Esophagus muscularis mucosa (tissue), 4 donors: ENCODE measurements around the gene LCE1C. TPM values are rescaled to one million over a fixed set of nuclear protein-coding genes. Genes with fewer than 3 reads are reported as not detected.

ENCODE experiments used
- DNase-seq: peaks from one replicate; pipeline ENCODE4 v3.0.0-alpha.2; 2017; ENCODE audit errors: extremely low spot score
- H3K27ac ChIP-seq, 4 donors: fragments of 200-600 bp; sonication (generic); replicated peaks in 1 of 4; 1 replicate in 3 of 4; 2 replicates in 1 of 4; pipeline ENCODE4 v1.5.1; 2016 to 2019; ENCODE audit warnings: mild to moderate bottlenecking in 1 of 4
- H3K27me3 ChIP-seq, 4 donors: fragments of 200-600 bp; sonication (generic); one replicate each; pipeline versions ENCODE4 v1.5.1 to v1.6.0; 2016 to 2019
- H3K36me3 ChIP-seq, 4 donors: fragments of 200-600 bp; sonication (generic); one replicate each; pipeline ENCODE4 v1.5.1; 2016 to 2019
- H3K4me1 ChIP-seq, 4 donors: fragments of 200-600 bp; sonication (generic); one replicate each; pipeline ENCODE4 v1.5.1; 2016 to 2019
- H3K4me3 ChIP-seq, 4 donors: fragments of 200-600 bp; sonication (generic); 1 replicate in 2 of 4; 2 replicates in 2 of 4; pipeline ENCODE4 v1.5.1; 2016 to 2019; ENCODE audit warnings: mild to moderate bottlenecking in 4 of 4, moderate library complexity in 1 of 4
- H3K9me3 ChIP-seq, 4 donors: fragments of 200-600 bp; sonication (generic); 1 replicate in 3 of 4; 2 replicates in 1 of 4; pipeline ENCODE4 v1.5.1; 2016 to 2019
- CTCF ChIP-seq, 3 experiments: fragments of 200-600 bp in 2 of 3; fragments of 450-650 bp in 1 of 3; sonication (generic) in 2 of 3; IDR thresholded peaks; one replicate each; pipeline ENCODE4 v1.5.1; 2017 to 2019; ENCODE audit warnings: antibody characterized with exemption in 3 of 3, mild to moderate bottlenecking in 2 of 3, moderate library complexity in 1 of 3
- EP300 ChIP-seq: sonication (generic); formaldehyde crosslinking; IDR thresholded peaks from one replicate; pipeline ENCODE4 v1.6.1; 2017; ENCODE audit warnings: antibody characterized with exemption
- POLR2A ChIP-seq: fragments of 450-650 bp; IDR thresholded peaks from one replicate; pipeline ENCODE4 v1.6.1; 2017; ENCODE audit warnings: antibody characterized with exemption, moderate library complexity, mild to moderate bottlenecking, low read depth
- POLR2AphosphoS5 ChIP-seq, 2 donors: sonication (generic); formaldehyde crosslinking; IDR thresholded peaks; one replicate each; pipeline ENCODE4 v1.6.1; 2017; ENCODE audit warnings: antibody characterized with exemption in 2 of 2
- WGBS: methylation state at CpG from one replicate; pipeline ENCODE4 v1.1.5; 2018; 5-methylcytosine and 5-hydroxymethylcytosine counted together
- intact Hi-C: fragments of 100-400 bp; cut with DNase I; formaldehyde crosslinking; loops from one replicate; pipeline ENCODE4 v1.15.1; 2023
- total RNA-seq, 4 donors: library from RNA; depleted of rRNA; stranded (reverse); fragments of >200 nt; gene quantifications; one replicate each; pipeline versions ENCODE4 v1.1.0 to v1.2.1, GENCODE V29; 2016

LCE1C gene
- total RNA-seq, 4 donors from 2014 or later: not detected

DNA sequence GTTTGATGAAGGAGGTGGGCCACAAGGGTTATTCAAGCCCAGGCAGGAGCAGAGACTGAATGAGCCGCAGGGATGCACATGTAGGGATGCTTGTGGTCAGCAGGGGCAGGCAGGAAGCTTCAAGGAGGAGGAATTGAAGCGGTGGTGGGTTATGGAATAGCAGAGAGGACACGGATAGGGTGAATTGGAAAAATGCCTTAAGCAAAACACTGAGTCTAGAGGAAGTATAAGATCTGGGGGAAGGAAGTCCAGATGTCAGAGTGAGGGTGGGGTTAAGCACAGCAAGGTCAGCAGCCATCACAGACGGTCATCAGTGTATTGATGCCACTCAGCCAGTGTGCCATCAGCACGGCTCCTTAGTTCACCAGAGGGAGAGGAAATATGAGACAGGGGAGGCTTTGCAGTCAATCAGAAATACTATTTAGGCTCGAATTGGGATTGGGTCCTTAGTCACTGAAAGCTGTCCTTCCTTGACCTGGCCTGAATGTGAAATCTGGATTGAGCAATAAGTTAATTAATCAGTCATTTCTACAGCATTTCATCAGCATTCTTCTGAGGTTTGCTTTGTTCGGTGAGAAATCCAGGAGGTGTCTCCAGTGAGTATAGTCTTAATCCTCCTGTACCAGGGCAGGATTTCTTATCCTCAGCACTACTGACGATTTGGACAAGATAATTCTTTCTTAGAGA lies 37.5 kb downstream of the LCE1C start:
- H3K4me3 ChIP-seq: no peak overlapping the region
- no peak overlapping the region for H3K27ac ChIP-seq
- TF ChIP-seq POLR2AphosphoS5 (IDR thresholded peaks at IDR 0.05) (no peak), POLR2A (no peak), EP300 (no peak), CTCF (IDR thresholded peaks at IDR 0.05) (no peak)
- intact Hi-C loops: no loop called here
- no peaks in the 10 kb centered on the region for H3K27me3 ChIP-seq
- no peaks in the 10 kb centered on the region for H3K4me1 ChIP-seq
- DNase-seq: no peak
- H3K36me3 ChIP-seq: no peaks in the 10 kb centered on the region
- no peaks in the 10 kb centered on the region for H3K9me3 ChIP-seq
- WGBS: 68% methylated on average over 8 of the region's 8 CpGs

DNA sequence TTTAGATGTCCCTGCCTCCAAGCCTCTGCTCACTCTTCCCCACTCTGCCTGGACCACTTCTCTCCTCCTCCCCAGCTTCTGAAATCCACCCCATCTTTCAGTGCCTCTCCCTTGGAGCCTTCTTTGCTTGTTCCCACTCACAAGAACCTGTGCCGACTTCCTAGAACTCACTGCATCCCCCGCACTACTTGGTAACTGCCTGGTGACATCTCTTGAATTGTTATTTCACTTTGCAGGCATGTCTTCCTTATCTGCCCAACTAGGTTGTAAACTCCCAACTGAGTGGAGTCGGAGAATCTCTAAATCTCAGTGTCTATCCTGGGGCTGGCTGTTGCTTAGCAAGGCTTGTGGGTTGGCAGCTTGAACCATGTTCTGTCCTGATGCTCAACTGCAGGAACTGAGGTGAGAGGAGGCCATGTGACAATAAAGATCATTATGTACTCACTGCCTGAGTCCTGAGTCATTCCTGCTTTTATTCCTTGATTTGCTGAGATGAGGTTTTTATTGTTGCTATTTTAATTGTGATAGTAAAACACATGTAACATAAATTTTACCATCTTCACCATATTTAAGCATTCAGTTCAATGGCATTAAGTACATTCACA lies 44.7 kb downstream of the LCE1C start:
- no peaks in the 10 kb centered on the region for H3K4me1 ChIP-seq
- DNase-seq: no peak
- no peaks in the 10 kb centered on the region for H3K27me3 ChIP-seq
- 82% methylated on average over 3 of the region's 3 CpGs for WGBS
- H3K9me3 ChIP-seq: no peaks in the 10 kb centered on the region
- H3K36me3 ChIP-seq: no peaks in the 10 kb centered on the region
- intact Hi-C loops: no loop called here
- TF ChIP-seq CTCF (IDR thresholded peaks at IDR 0.05) (no peak), EP300 (no peak), POLR2AphosphoS5 (IDR thresholded peaks at IDR 0.05) (no peak), POLR2A (no peak)
- no peak overlapping the region for H3K4me3 ChIP-seq
- no peak overlapping the region for H3K27ac ChIP-seq

DNA sequence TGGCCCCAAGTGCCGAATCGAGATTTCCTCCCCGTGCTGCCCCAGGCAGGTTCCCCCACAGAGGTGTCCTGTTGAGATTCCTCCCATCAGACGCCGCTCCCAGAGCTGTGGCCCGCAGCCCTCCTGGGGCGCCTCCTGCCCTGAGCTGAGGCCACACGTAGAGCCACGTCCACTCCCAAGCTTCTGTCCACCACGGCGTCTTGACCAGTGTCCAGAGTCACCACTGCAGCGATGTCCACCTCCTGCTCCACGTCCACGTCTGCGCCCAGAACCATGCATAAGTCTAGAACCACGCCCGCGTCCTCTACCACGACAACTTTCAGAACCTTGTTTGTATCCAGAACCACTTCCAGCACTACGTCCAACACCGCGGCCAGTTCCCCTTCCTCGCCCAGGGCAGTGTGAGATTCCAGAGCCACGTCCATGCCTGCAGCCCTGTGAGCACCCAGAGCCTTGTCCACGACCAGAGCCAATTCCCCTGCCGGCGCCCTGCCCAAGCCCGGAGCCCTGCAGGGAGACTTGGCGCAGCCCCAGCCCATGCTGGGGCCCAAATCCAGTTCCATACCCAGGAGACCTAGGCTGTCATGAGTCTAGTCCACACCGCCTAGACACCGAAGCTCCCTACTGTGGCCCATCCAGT lies 45.8 kb downstream of the LCE1C start:
- H3K4me3 ChIP-seq: no peak overlapping the region
- TF ChIP-seq EP300: no peak
- TF ChIP-seq CTCF (IDR thresholded peaks at IDR 0.05): no peak
- TF ChIP-seq POLR2AphosphoS5 (IDR thresholded peaks at IDR 0.05): no peak
- TF ChIP-seq POLR2A: no peak
- intact Hi-C loops: no loop called here
- DNase-seq: no peak
- WGBS: 96% methylated on average over 26 of the region's 31 CpGs
- H3K36me3 ChIP-seq: no peaks in the 10 kb centered on the region
- H3K27ac ChIP-seq: no peak overlapping the region
- no peaks in the 10 kb centered on the region for H3K4me1 ChIP-seq
- H3K9me3 ChIP-seq: no peaks in the 10 kb centered on the region
- H3K27me3 ChIP-seq: no peaks in the 10 kb centered on the region

GRCh38 chr1:152759453-152760173 lies 46.8 kb downstream of the LCE1C start:
- no peaks in the 10 kb centered on the region for H3K36me3 ChIP-seq
- no peaks in the 10 kb centered on the region for H3K9me3 ChIP-seq
- intact Hi-C loops: no loop called here
- no peak overlapping the region for H3K4me3 ChIP-seq
- no peaks in the 10 kb centered on the region for H3K4me1 ChIP-seq
- DNase-seq: no peak
- H3K27me3 ChIP-seq: peaks cover 0 to 3% (median 0%) of the 10 kb centered on the region in 4 donors
- TF ChIP-seq EP300: no peak
- no peak for TF ChIP-seq POLR2AphosphoS5 (IDR thresholded peaks at IDR 0.05)
- no peak for TF ChIP-seq POLR2A
- no peak for TF ChIP-seq CTCF (IDR thresholded peaks at IDR 0.05)
- H3K27ac ChIP-seq: no peak overlapping the region
- WGBS: 96% methylated on average over 4 of the region's 8 CpGs
